GM11168 (cell line): Measurements from ENCODE around the gene ASCL3.
"Not testable (repeated sequence)": the region's sequence is repeated elsewhere in the genome, so short reads cannot be mapped to it uniquely, and the experiment has no call there.

ENCODE experiments used
- in situ Hi-C: fragments of 300-500 bp; cut with MboI; formaldehyde crosslinking; loops from one replicate; pipeline ENCODE4 v1.12.0; 2022; ENCODE audit warnings: low sequenced_read_pairs; ENCODE audit not compliant: unreplicated experiment

The ASCL3 gene

GRCh38 chr11:8956860-8957259 is 14.0 kb upstream of the ASCL3 start:
- in situ Hi-C loops, result loop anchor here (25.0 kb wide), 1 partner anchor 270 kb away; the partner anchor contains the start of genes RPL27A and TRIM66

GRCh38 chr11:8948886-8949285 is 6.1 kb upstream of the ASCL3 start:
- in situ Hi-C loops, result no loop called here

GRCh38 chr11:8947230-8947943 is 4.6 kb upstream of the ASCL3 start:
- in situ Hi-C loops, result no loop called here

- in situ Hi-C loops, result no loop called here
Observed at GRCh38 chr11:8941341-8942103, 1.3 kb downstream of the ASCL3 start.

- in situ Hi-C loops, result no loop called here
Observed at GRCh38 chr11:8937659-8938058, 5.2 kb downstream of the ASCL3 start.

GRCh38 chr11:8937159-8937558 is 5.7 kb downstream of the ASCL3 start:
- in situ Hi-C loops, result no loop called here

- in situ Hi-C loops, result not testable (repeated sequence)
Observed at GRCh38 chr11:8935789-8936188, 7.0 kb downstream of the ASCL3 start.

GRCh38 chr11:8934742-8935488 is 7.9 kb downstream of the ASCL3 start:
- in situ Hi-C loops, result no loop called here

- in situ Hi-C loops, result no loop called here
Observed at GRCh38 chr11:8933931-8934330, 8.9 kb downstream of the ASCL3 start.

GRCh38 chr11:8932564-8933180 is 10.1 kb downstream of the ASCL3 start, which contains the start of gene C11orf16:
Gene C11orf16 (minus strand): TSS chr11:8932947. CDS start chr11:8932308, 639 bp downstream.
- in situ Hi-C loops, result no loop called here

- in situ Hi-C loops, result no loop called here
Observed at GRCh38 chr11:8930456-8931175, 12.2 kb downstream of the ASCL3 start.

GRCh38 chr11:8928981-8929615 is 13.7 kb downstream of the ASCL3 start:
- in situ Hi-C loops, result no loop called here

GRCh38 chr11:8928205-8928604 is 14.6 kb downstream of the ASCL3 start:
- in situ Hi-C loops, result no loop called here

GRCh38 chr11:8927233-8927632 is 15.6 kb downstream of the ASCL3 start:
- in situ Hi-C loops, result no loop called here

- in situ Hi-C loops, result no loop called here
Observed at GRCh38 chr11:8926236-8926635, 16.6 kb downstream of the ASCL3 start.

- in situ Hi-C loops, result no loop called here
Observed at GRCh38 chr11:8925711-8926110, 17.1 kb downstream of the ASCL3 start.

- in situ Hi-C loops, result no loop called here
Observed at GRCh38 chr11:8922691-8923090, 20.1 kb downstream of the ASCL3 start.

- in situ Hi-C loops, result no loop called here
Observed at GRCh38 chr11:8917157-8917825, 25.5 kb downstream of the ASCL3 start.

GRCh38 chr11:8914661-8915018 is 28.2 kb downstream of the ASCL3 start:
- in situ Hi-C loops, result no loop called here
